ENCODE measurements around the gene TEN1. TPM values are rescaled to one million over a fixed set of nuclear protein-coding genes. Genes with fewer than 3 reads are reported as not detected.
A peak's percentile ranks its signal among the peaks of the same experiment; 100 is the strongest.
"Not testable (repeated sequence)": the region's sequence is repeated elsewhere in the genome, so short reads cannot be mapped to it uniquely, and the experiment has no call there.

TEN1 gene
- polyA plus RNA-seq, 2 donors = 42.7 to 43.7 TPM

DNA sequence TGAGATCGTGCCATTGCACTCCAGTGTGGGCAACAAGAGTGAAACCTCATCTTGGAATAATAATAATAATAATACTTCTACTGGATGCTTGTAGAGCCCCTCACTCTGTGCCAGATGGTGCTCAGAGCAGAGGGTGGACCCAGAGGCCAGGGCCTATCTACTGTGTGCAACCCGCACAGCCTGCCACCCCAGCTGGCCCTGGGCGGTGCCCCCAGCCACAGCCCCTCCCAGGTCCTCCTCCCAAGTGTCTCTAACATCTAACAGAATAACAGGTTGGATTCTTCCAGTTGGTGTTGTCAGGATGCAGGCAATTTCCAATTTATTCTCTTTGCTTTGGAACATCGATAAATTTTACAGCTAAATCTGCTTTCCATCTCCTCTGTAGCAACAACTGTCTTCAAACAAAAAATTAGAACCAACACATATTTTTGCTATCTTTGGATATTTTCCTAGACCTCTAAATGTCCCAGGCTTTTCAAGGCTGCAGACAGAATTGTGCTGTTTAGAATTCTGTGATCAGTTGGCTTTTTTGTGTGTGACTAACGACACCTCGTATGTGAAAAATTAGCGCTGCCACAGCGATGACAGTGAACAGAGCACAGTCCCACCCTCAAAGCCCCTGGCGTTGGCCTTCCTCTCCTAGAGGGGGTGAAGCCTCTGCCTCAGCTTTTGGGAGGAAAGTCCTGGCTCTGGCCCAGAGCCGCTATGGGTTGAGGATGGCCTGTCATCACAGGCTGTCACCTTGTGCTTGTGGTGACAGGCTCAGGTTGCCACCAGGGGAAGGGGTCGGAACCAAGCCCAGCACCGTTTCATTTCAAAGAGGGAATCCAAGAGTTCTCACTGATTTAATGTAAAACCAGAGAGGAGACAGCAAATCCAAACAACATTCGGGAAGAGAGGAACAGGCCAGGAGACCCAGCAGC, 55.6 kb downstream of the TEN1 start:
- WGBS, 2 donors = 82 to 87% methylated on average over 13 of the region's 13 CpGs
- H3K4me1 ChIP-seq (ENCODE audit: control insufficient read depth in 2 of 2, insufficient read depth in 2 of 2, low read length in 1 of 2) = no peaks in the 10 kb centered on the region
- H3K27me3 ChIP-seq (ENCODE audit: control insufficient read depth in 1 of 2, insufficient read depth in 2 of 2, low read length in 2 of 2) = no peaks in the 10 kb centered on the region
- H3K27ac ChIP-seq (ENCODE audit: low read depth in 2 of 2, low read length in 1 of 2) = no peak overlapping the region
- peaks cover 7 to 11% of the 10 kb centered on the region in 2 donors for H3K36me3 ChIP-seq (ENCODE audit: control insufficient read depth in 2 of 2, insufficient read depth in 2 of 2, low read length in 1 of 2)
- no peaks in the 10 kb centered on the region for H3K9me3 ChIP-seq (ENCODE audit: control insufficient read depth in 2 of 2, insufficient read depth in 1 of 2, low read depth in 1 of 2, low read length in 1 of 2)
- H3K4me3 ChIP-seq (ENCODE audit: low read depth in 1 of 2, low read length in 2 of 2) = no peak overlapping the region

DNA sequence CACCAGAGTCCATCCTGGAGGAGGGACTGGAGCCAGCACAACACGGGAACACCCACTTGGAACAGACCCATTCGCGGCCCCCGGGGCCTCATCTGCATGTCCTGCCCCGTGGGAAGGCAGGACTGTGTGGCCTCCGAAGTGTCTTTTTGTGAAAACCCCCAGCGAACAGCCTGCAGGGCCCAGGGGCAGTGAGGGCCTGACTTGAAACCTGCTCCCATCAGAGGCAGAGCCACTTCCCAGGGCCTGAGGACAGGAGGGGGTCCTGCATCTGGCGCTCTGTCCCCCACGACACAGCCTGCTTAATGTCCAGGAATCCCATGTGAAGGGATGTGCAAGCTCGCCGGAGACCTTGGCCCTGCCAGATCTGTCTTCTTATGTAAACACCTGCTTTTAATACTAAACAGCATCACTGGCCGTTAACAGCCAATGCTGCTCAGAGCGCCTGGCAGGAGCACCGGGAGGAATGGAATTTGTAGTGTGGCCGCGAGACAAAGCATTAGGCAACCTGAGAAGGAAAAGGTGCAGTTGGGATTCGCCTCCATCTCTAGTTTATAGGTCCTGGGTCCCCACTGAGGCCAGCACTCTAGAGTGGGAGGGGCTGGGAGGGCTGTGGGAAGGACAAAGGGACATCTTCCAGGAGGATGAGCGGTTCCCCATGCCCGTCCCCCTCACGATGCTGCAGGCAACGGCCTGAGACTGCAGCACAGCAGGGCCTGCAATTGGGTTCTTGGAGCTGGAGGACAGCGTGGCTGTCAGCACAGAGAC, 57.6 kb downstream of the TEN1 start:
- H3K36me3 ChIP-seq (ENCODE audit: control insufficient read depth in 2 of 2, insufficient read depth in 2 of 2, low read length in 1 of 2) = peaks cover 23 to 29% of the 10 kb centered on the region in 2 donors
- no peak overlapping the region for H3K27ac ChIP-seq (ENCODE audit: low read depth in 2 of 2, low read length in 1 of 2)
- H3K9me3 ChIP-seq (ENCODE audit: control insufficient read depth in 2 of 2, insufficient read depth in 1 of 2, low read depth in 1 of 2, low read length in 1 of 2) = no peaks in the 10 kb centered on the region
- H3K27me3 ChIP-seq (ENCODE audit: control insufficient read depth in 1 of 2, insufficient read depth in 2 of 2, low read length in 2 of 2) = no peaks in the 10 kb centered on the region
- no peak overlapping the region for H3K4me3 ChIP-seq (ENCODE audit: low read depth in 1 of 2, low read length in 2 of 2)
- H3K4me1 ChIP-seq (ENCODE audit: control insufficient read depth in 2 of 2, insufficient read depth in 2 of 2, low read length in 1 of 2) = no peaks in the 10 kb centered on the region
- WGBS, 2 donors = 51 to 55% methylated on average over 22 of the region's 22 CpGs

DNA sequence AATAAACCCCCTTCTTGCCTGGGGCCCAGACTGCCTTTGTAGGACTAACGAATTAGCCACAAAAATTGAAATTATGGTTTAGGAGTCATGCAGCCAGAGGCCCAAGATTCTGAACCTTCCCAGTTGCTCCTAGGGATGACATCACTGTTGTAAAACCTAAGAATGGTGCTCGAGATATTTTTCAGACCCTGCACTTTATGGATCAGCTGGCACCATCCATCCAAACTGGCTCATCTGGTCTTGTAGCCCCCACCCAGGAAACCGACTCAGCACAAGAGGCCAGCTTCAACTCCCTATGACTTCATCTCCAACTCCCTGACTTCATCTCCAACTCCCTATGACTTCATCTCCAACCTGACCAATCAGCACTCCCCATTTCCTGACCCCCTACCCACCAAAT, 59.0 kb downstream of the TEN1 start:
- H3K4me1 ChIP-seq (ENCODE audit: control insufficient read depth in 2 of 2, insufficient read depth in 2 of 2, low read length in 1 of 2) = no peaks in the 10 kb centered on the region
- no peak overlapping the region for H3K4me3 ChIP-seq (ENCODE audit: low read depth in 1 of 2, low read length in 2 of 2)
- peaks cover 23 to 34% of the 10 kb centered on the region in 2 donors for H3K36me3 ChIP-seq (ENCODE audit: control insufficient read depth in 2 of 2, insufficient read depth in 2 of 2, low read length in 1 of 2)
- no peak overlapping the region for H3K27ac ChIP-seq (ENCODE audit: low read depth in 2 of 2, low read length in 1 of 2)
- WGBS, 2 donors = 63 to 65% methylated on average over 3 of the region's 3 CpGs
- no peaks in the 10 kb centered on the region for H3K27me3 ChIP-seq (ENCODE audit: control insufficient read depth in 1 of 2, insufficient read depth in 2 of 2, low read length in 2 of 2)
- H3K9me3 ChIP-seq (ENCODE audit: control insufficient read depth in 2 of 2, insufficient read depth in 1 of 2, low read depth in 1 of 2, low read length in 1 of 2) = no peaks in the 10 kb centered on the region

DNA sequence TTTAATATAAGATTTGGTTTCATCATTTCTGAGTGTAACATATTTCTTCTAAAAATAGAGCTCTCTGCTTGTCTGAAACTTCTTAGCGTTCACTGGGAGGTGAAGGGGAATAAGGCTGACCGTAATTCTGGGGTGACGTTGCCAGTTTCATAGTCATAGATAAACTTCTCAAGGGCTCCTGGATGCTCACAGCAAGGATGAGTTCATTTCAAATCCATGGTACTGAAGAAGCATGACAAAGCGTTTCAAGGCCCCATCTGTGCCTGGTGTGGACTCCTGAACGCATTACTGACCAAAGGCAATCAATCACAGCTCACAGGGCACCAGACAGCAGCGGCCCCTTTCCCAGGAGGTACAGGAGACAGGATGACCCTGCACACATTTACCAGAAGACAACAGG, 60.1 kb downstream of the TEN1 start:
- WGBS, 2 donors = 76 to 80% methylated on average over 6 of the region's 6 CpGs
- Histone ChIP-seq H3K27me3 (ENCODE audit: control insufficient read depth in 1 of 2, insufficient read depth in 2 of 2, low read length in 2 of 2) (no peaks in the 10 kb centered on the region), H3K4me1 (ENCODE audit: control insufficient read depth in 2 of 2, insufficient read depth in 2 of 2, low read length in 1 of 2) (no peaks in the 10 kb centered on the region), H3K9me3 (ENCODE audit: control insufficient read depth in 2 of 2, insufficient read depth in 1 of 2, low read depth in 1 of 2, low read length in 1 of 2) (no peaks in the 10 kb centered on the region), H3K36me3 (ENCODE audit: control insufficient read depth in 2 of 2, insufficient read depth in 2 of 2, low read length in 1 of 2) (peaks cover 31 to 42% of the 10 kb centered on the region in 2 donors), H3K4me3 (ENCODE audit: low read depth in 1 of 2, low read length in 2 of 2) (no peak overlapping the region), H3K27ac (ENCODE audit: low read depth in 2 of 2, low read length in 1 of 2) (no peak overlapping the region)

DNA sequence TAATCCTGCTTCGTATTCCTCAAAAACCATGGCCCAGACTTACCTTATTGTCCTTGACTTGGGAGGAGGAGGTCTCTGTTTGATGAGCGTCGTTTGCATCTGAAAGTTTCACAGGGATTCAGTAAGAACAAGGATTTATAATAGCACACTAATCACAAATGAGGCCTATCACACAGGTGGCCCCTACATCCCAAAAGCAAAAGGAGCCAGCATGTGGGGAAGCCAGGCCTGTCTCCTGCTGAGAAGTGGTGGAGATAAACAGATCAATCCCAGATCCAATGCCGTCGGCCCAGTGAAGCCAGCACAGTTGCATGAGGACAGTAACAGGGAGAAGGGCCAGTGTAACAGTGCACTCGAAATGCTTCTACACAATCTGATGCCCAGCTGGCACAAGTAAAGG, 61.3 kb downstream of the TEN1 start:
- WGBS, 2 donors = 66 to 84% methylated on average over 6 of the region's 6 CpGs
- peak overlapping the region in 1 of 2 donors; percentile 0 for H3K27ac ChIP-seq (ENCODE audit: low read depth in 2 of 2, low read length in 1 of 2)
- H3K4me3 ChIP-seq (ENCODE audit: low read depth in 1 of 2, low read length in 2 of 2) = no peak overlapping the region
- no peaks in the 10 kb centered on the region for H3K27me3 ChIP-seq (ENCODE audit: control insufficient read depth in 1 of 2, insufficient read depth in 2 of 2, low read length in 2 of 2)
- peaks cover 34 to 50% of the 10 kb centered on the region in 2 donors for H3K36me3 ChIP-seq (ENCODE audit: control insufficient read depth in 2 of 2, insufficient read depth in 2 of 2, low read length in 1 of 2)
- H3K9me3 ChIP-seq (ENCODE audit: control insufficient read depth in 2 of 2, insufficient read depth in 1 of 2, low read depth in 1 of 2, low read length in 1 of 2) = no peaks in the 10 kb centered on the region
- peaks cover 0 to 4% of the 10 kb centered on the region in 2 donors for H3K4me1 ChIP-seq (ENCODE audit: control insufficient read depth in 2 of 2, insufficient read depth in 2 of 2, low read length in 1 of 2)

DNA sequence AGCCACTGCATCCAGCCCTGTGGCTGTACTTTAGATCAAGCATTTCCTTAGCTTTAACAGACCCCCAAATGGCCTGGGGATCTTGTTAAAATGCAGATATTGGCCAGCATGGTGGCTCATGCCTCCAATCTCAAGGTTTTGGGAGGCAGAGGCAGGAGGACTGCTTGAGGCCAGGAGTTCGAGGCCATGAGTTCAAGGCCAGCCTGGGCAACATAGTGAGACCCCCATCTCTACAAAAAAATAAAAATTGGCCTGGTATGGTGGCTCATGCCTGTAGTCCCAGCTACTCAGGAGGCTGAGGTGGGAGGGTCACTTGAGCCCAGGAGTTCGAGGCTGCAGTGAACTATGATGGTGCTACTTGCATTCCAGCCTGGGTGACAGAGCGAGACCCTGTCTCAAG, 63.8 kb downstream of the TEN1 start:
- 96 to 97% methylated on average over 3 of the region's 3 CpGs for WGBS, 2 donors
- not testable (repeated sequence) for H3K9me3 ChIP-seq (ENCODE audit: control insufficient read depth in 2 of 2, insufficient read depth in 1 of 2, low read depth in 1 of 2, low read length in 1 of 2); H3K4me3 ChIP-seq (ENCODE audit: low read depth in 1 of 2, low read length in 2 of 2); H3K27me3 ChIP-seq (ENCODE audit: control insufficient read depth in 1 of 2, insufficient read depth in 2 of 2, low read length in 2 of 2); H3K4me1 ChIP-seq (ENCODE audit: control insufficient read depth in 2 of 2, insufficient read depth in 2 of 2, low read length in 1 of 2); H3K27ac ChIP-seq (ENCODE audit: low read depth in 2 of 2, low read length in 1 of 2)
- H3K36me3 ChIP-seq (ENCODE audit: control insufficient read depth in 2 of 2, insufficient read depth in 2 of 2, low read length in 1 of 2) = peaks cover 34 to 63% of the 10 kb centered on the region in 2 donors

DNA sequence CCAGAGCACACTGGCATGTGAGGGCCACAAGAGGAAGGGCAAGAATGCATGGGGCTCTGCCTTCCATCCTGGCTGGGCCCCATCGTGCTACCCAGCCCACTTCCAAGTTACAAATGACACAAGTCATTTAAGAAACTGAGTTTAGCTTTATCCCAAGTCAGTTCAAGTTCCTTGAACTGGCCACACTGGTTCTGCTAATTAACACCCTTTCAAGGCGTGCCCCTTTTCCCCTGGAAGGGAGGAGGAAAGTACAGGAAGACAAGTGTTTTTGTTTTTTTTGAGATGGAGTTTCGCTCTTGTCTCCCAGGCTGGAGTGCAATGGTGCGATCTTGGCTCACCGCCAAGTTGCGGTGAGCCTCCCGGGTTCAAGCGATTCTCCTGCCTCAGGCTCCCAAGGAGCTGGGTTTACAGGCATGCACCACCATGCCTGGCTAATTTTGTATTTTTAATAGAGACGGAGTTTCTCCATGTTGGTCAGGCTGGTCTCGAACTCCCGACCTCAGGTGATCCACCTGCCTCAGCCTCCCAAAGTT, 65.5 kb downstream of the TEN1 start:
- not testable (repeated sequence) for H3K9me3 ChIP-seq (ENCODE audit: control insufficient read depth in 2 of 2, insufficient read depth in 1 of 2, low read depth in 1 of 2, low read length in 1 of 2); H3K27me3 ChIP-seq (ENCODE audit: control insufficient read depth in 1 of 2, insufficient read depth in 2 of 2, low read length in 2 of 2); H3K4me1 ChIP-seq (ENCODE audit: control insufficient read depth in 2 of 2, insufficient read depth in 2 of 2, low read length in 1 of 2)
- Histone ChIP-seq H3K4me3 (ENCODE audit: low read depth in 1 of 2, low read length in 2 of 2) (peak overlapping the region in 1 of 2 donors; percentile 16), H3K27ac (ENCODE audit: low read depth in 2 of 2, low read length in 1 of 2) (peak overlapping the region; percentile 87 to 94), H3K36me3 (ENCODE audit: control insufficient read depth in 2 of 2, insufficient read depth in 2 of 2, low read length in 1 of 2) (peaks cover 33 to 62% of the 10 kb centered on the region in 2 donors)
- WGBS, 2 donors = 63 to 68% methylated on average over 11 of the region's 11 CpGs

DNA sequence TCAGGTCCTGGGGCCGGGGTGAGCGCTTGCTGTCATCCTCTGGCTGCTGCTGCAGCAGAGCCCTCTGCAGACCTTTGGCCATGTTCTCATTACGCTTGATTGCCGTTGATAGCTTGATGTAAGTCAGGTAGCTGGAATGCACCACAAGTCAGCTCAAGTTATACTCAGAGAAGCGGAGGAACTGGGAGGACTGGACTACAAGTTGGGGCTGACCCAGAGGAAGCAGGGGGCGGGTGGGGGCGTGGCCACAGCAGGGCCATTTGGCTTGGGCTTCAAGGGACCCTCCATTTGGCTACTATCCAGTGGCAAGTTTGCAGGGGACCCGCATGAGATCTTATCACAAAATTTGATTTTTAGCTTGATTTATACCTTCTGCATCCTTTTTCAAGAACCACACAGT, 67.0 kb downstream of the TEN1 start:
- Histone ChIP-seq H3K27ac (ENCODE audit: low read depth in 2 of 2, low read length in 1 of 2) (peak overlapping the region; percentile 80 to 83), H3K9me3 (ENCODE audit: control insufficient read depth in 2 of 2, insufficient read depth in 1 of 2, low read depth in 1 of 2, low read length in 1 of 2) (no peaks in the 10 kb centered on the region), H3K4me3 (ENCODE audit: low read depth in 1 of 2, low read length in 2 of 2) (no peak overlapping the region), H3K27me3 (ENCODE audit: control insufficient read depth in 1 of 2, insufficient read depth in 2 of 2, low read length in 2 of 2) (no peaks in the 10 kb centered on the region), H3K4me1 (ENCODE audit: control insufficient read depth in 2 of 2, insufficient read depth in 2 of 2, low read length in 1 of 2) (peaks cover 2 to 6% of the 10 kb centered on the region in 2 donors), H3K36me3 (ENCODE audit: control insufficient read depth in 2 of 2, insufficient read depth in 2 of 2, low read length in 1 of 2) (peaks cover 18 to 50% of the 10 kb centered on the region in 2 donors)
- 66 to 72% methylated on average over 8 of the region's 8 CpGs for WGBS, 2 donors

DNA sequence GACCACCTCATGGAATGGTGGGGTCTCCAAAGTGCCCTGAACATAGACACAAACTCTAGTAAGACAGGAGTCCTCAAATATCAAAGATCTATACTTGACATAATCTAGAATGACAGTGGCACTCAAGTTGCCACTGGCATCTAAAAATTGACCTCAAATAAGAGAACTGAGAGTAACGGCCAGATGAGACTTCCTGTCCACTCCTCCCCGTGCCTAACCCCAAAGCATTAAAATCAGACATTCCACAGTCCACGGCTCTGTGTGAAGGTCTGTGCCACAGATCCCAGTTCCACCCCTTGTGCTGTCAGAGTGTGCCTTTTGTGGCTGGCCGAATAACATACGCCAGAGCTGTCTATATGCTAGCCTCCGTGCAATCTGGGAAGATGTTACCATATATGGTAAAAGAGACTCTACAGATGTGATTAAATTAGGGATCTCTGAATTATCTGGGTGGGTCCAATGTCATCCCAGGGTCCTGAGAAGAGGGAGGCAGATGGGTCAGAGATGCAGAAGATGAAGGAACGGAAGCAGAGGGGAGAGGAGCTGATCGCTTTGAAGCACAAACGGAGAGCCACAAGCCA, 69.1 kb downstream of the TEN1 start:
- 83 to 85% methylated on average over 9 of the region's 9 CpGs for WGBS, 2 donors
- Histone ChIP-seq H3K27me3 (ENCODE audit: control insufficient read depth in 1 of 2, insufficient read depth in 2 of 2, low read length in 2 of 2) (no peaks in the 10 kb centered on the region), H3K4me3 (ENCODE audit: low read depth in 1 of 2, low read length in 2 of 2) (no peak overlapping the region), H3K36me3 (ENCODE audit: control insufficient read depth in 2 of 2, insufficient read depth in 2 of 2, low read length in 1 of 2) (peaks cover 15 to 41% of the 10 kb centered on the region in 2 donors), H3K4me1 (ENCODE audit: control insufficient read depth in 2 of 2, insufficient read depth in 2 of 2, low read length in 1 of 2) (peaks cover 2 to 8% of the 10 kb centered on the region in 2 donors), H3K27ac (ENCODE audit: low read depth in 2 of 2, low read length in 1 of 2) (no peak overlapping the region), H3K9me3 (ENCODE audit: control insufficient read depth in 2 of 2, insufficient read depth in 1 of 2, low read depth in 1 of 2, low read length in 1 of 2) (no peaks in the 10 kb centered on the region)

Data from esophagus (tissue), 2 donors.